GM18870 (cell line): Measurements from ENCODE around the gene PEBP1.

ENCODE experiments used
- ATAC-seq: cut with Tn5 transposase; IDR thresholded peaks from one replicate; pipeline ENCODE4 v1.9.1; 2021; ENCODE audit warnings: moderate library complexity; ENCODE audit not compliant: unreplicated experiment

Gene PEBP1

GRCh38 chr12:118190266-118190665 lies 54.3 kb downstream of the PEBP1 start:
- ATAC-seq = no peak

- ATAC-seq = no peak
Measured at GRCh38 chr12:118193477-118193876, 57.6 kb downstream of the PEBP1 start.

GRCh38 chr12:118193958-118194357 lies 58.0 kb downstream of the PEBP1 start:
- ATAC-seq = no peak
